ENCODE data around the gene PKD1. TPM values are rescaled to one million over a fixed set of nuclear protein-coding genes. Genes with fewer than 3 reads are reported as not detected.

The PKD1 gene
- total and polyA plus RNA-seq, 2 of the 13 experiments (the other 11 are each of a cell fraction or from before 2014, with no cell fraction given) = 22.1 to 23.0 TPM

GRCh38 chr16:2160915-2161551, 25.3 kb upstream of the PKD1 start (continued):
- TF ChIP-seq CBX1 (IDR thresholded peaks at IDR 0.05; ENCODE audit: low read depth) (no peak), ZNF383 (CRISPR knock-in tag; IDR thresholded peaks at IDR 0.05; ENCODE audit: borderline replicate concordance) (no peak), HOMEZ (CRISPR knock-in tag; IDR thresholded peaks at IDR 0.05; ENCODE audit: low read depth) (no peak), ZNF614 (CRISPR knock-in tag; IDR thresholded peaks at IDR 0.05; ENCODE audit: borderline replicate concordance) (no peak), ARNT2 (CRISPR knock-in tag; IDR thresholded peaks at IDR 0.05; ENCODE audit: low read depth) (no peak), CBX5 (CRISPR knock-in tag; IDR thresholded peaks at IDR 0.05; ENCODE audit: borderline replicate concordance) (no peak), ZNF652 (CRISPR knock-in tag; IDR thresholded peaks at IDR 0.05; ENCODE audit: borderline replicate concordance, low read depth) (no peak), HNRNPH1 (optimal IDR thresholded peaks at IDR 0.05; ENCODE audit: low read depth, low read length) (no peak), ZNF20 (CRISPR knock-in tag; IDR thresholded peaks at IDR 0.05) (no peak), ZNF496 (CRISPR knock-in tag; IDR thresholded peaks at IDR 0.05; ENCODE audit: insufficient replicate concordance) (no peak), ZNF83 (CRISPR knock-in tag; IDR thresholded peaks at IDR 0.05; ENCODE audit: borderline replicate concordance) (no peak), ZNF768 (CRISPR knock-in tag; IDR thresholded peaks at IDR 0.05) (peak; percentile 77), RBM22 (optimal IDR thresholded peaks at IDR 0.05; ENCODE audit: low read length) (no peak), RBFOX2 (IDR thresholded peaks at IDR 0.05; ENCODE audit: low read depth, low read length) (no peak), SOX6 (IDR thresholded peaks at IDR 0.05) (no peak), SOX6 (CRISPR knock-in tag; IDR thresholded peaks at IDR 0.05) (no peak), ZBTB14 (CRISPR knock-in tag; IDR thresholded peaks at IDR 0.05) (no peak), HOXD1 (CRISPR knock-in tag; IDR thresholded peaks at IDR 0.05) (no peak), IRF1 (CRISPR knock-in tag; IDR thresholded peaks at IDR 0.05; ENCODE audit: low read depth) (no peak), ZNF792 (CRISPR knock-in tag; IDR thresholded peaks at IDR 0.05) (no peak), RXRA (CRISPR knock-in tag; IDR thresholded peaks at IDR 0.05) (peak; percentile 40; the same call in 1 of the 2 replicates), ZBTB7B (CRISPR knock-in tag; IDR thresholded peaks at IDR 0.05) (no peak), MIER3 (CRISPR knock-in tag; IDR thresholded peaks at IDR 0.05; ENCODE audit: borderline replicate concordance) (no peak), NFYB (CRISPR knock-in tag; IDR thresholded peaks at IDR 0.05) (no peak), ZNF678 (CRISPR knock-in tag; IDR thresholded peaks at IDR 0.05) (no peak), ZBTB37 (CRISPR knock-in tag; IDR thresholded peaks at IDR 0.05) (no peak), MXD3 (CRISPR knock-in tag; IDR thresholded peaks at IDR 0.05) (no peak), ZNF563 (CRISPR knock-in tag; IDR thresholded peaks at IDR 0.05) (no peak)
